GM19397 (cell line): ENCODE results near the gene MAP1B.

Source experiments
- ATAC-seq: cut with Tn5 transposase; IDR thresholded peaks from one replicate; pipeline ENCODE4 v1.9.1; 2021; ENCODE audit warnings: mild to moderate bottlenecking, moderate library complexity; ENCODE audit not compliant: unreplicated experiment

MAP1B gene

GRCh38 chr5:72188166-72188565 is 80.9 kb downstream of the MAP1B start:
- ATAC-seq: no peak

- no peak for ATAC-seq
Measured at GRCh38 chr5:72189146-72189545, 81.9 kb downstream of the MAP1B start.

DNA sequence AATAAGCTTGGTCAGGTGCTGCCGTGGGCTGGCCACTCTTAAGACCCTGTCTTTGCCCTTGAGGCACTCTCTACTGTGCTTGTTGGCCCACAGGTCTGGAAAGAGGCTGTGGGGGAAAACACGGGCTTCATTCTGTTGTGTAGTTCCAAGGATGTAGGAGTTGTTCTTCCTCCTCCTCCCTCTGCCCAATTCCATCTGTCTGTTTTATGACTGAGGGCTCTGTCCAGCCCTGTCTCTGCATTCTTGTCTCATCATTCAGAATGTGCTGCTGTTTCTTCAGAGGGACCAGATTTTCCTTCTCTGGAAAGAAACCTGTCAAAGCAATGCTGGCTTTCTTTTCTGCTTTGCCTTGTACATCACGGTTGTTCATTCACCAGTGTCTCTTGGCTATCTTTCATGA is 84.1 kb downstream of the MAP1B start:
- ATAC-seq: no peak

GRCh38 chr5:72194846-72195245 is 87.6 kb downstream of the MAP1B start:
- ATAC-seq: peak; percentile 93

DNA sequence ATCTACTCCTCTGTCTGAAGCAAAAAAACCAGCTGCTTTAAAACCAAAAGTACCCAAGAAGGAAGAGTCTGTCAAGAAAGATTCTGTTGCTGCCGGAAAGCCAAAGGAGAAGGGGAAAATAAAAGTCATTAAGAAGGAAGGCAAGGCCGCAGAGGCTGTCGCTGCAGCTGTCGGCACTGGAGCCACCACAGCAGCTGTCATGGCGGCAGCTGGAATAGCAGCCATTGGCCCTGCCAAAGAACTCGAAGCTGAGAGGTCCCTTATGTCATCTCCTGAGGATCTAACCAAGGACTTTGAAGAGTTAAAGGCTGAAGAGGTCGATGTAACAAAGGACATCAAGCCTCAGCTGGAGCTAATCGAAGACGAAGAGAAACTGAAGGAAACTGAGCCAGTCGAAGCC is 88.3 kb downstream of the MAP1B start:
- no peak for ATAC-seq

GRCh38 chr5:72197393-72197792 is 90.1 kb downstream of the MAP1B start:
- no peak for ATAC-seq

DNA sequence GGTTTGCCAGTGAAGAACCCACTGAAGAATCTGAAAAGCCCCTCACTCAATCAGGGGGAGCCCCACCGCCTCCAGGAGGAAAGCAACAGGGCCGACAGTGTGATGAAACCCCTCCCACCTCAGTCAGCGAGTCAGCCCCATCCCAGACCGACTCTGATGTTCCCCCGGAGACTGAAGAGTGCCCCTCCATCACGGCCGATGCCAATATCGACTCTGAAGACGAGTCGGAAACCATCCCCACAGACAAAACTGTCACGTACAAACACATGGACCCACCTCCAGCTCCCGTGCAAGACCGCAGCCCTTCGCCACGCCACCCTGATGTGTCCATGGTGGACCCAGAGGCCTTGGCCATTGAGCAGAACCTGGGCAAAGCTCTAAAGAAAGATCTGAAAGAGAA is 92.4 kb downstream of the MAP1B start:
- no peak for ATAC-seq

DNA sequence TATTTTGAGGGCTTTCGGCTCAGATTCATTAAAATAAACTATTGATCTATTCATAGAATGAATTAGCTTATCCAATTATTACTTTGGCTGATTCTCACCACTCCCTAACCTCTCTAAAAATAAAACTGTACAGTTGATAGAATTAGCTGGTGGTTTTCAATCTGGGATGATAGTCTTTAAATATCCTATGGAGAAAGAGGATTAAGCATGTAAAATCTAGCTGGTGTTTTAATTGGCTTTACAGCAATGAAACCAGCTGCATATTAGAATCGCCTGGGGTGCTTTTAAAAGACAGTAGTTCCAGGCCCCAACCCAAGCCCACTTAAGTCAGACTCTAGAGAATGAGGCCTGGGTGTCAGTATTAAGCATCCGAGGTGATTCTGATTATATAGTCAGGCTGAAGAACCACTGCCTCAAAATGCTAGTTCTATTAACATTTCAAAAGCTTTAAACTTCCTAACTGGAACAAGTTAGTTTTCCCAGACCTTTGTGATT is 95.1 kb downstream of the MAP1B start:
- no peak for ATAC-seq

GRCh38 chr5:72203251-72203845 is 96.1 kb downstream of the MAP1B start:
- ATAC-seq: no peak

DNA sequence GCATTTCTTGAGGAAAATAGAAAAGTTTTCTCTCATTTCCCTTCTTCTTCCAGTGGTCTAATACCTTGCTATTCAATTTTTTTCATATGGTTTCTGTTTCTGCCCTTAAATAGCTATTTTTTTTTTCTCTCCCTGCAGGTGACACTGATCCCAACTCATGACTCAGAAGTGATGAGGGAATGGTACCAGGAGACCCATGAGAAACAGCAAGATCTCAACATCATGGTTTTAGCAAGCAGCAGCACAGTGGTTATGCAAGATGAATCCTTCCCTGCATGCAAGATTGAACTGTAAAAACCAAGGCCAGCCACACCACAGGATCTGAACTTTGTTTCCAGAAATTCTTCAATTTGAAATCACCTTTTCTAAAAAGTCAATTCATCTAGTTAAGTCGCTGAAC is 97.7 kb downstream of the MAP1B start:
- no peak for ATAC-seq

GRCh38 chr5:72205431-72206009 is 98.2 kb downstream of the MAP1B start:
- no peak for ATAC-seq

DNA sequence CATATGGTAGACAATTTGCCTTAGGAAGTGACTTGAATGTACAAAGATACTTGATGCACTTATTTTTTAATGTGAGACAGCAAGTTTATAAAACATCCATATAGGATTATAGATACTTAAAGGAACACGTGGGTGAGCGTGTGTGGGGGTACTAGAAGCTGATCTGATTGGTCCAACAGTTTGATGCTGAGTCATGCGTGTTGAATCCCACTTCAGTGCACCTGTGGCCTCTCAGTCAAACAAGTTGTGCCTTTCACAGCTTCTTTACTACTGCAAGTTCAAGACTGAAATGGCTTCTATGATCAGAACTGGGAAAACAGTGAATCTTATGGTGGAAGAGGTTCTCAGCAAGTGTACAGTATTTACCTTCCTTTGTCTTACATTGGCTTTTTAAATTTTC is 98.9 kb downstream of the MAP1B start:
- no peak for ATAC-seq

DNA sequence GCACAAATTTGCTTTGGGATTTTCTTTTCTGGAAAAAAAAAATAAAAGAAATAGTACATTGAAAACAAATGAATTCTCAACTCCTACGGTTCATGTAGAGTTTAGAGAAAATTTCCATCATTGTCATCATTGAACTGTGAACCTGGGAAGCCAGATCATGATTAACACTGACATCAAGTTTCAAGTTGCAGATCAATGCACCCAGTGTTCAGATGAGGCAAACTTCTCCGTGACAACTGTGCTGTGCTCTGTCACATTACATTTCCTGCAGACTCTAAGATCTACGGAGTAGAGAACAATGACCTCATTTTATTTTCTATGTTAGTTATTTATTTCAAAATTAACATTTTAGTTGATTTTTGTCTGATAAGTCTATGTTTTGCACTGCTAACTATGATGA is 99.7 kb downstream of the MAP1B start:
- no peak for ATAC-seq

DNA sequence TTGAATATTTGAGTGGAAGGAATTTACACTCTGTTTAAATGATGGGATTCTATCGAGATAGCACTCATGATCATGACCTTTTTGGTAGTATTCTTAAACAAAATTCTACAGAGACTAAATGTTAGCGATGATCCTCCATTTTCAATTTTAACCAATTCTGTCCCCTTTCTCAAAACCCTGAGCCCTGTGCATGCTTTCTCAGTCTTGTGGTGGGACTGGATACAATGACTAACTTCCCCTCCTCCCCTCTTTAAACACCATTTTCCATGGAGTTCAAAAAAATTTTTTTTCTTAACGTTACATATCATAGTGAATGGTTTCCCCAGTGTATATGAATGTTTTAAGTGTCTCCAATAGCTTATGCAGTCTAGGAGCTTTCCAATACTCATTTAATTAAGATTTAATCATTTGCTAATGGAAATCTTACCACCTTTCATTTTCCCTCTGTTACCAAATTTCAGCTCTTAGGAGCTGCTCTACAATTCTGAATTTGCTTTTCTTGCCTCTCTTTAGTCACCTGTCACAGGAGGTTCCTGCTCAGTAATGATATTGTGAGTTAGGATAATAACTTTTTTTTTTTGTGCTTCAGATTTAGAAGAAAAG is 101.2 kb downstream of the MAP1B start:
- ATAC-seq: no peak

GRCh38 chr5:72209147-72210115 is 102.2 kb downstream of the MAP1B start:
- ATAC-seq: no peak

DNA sequence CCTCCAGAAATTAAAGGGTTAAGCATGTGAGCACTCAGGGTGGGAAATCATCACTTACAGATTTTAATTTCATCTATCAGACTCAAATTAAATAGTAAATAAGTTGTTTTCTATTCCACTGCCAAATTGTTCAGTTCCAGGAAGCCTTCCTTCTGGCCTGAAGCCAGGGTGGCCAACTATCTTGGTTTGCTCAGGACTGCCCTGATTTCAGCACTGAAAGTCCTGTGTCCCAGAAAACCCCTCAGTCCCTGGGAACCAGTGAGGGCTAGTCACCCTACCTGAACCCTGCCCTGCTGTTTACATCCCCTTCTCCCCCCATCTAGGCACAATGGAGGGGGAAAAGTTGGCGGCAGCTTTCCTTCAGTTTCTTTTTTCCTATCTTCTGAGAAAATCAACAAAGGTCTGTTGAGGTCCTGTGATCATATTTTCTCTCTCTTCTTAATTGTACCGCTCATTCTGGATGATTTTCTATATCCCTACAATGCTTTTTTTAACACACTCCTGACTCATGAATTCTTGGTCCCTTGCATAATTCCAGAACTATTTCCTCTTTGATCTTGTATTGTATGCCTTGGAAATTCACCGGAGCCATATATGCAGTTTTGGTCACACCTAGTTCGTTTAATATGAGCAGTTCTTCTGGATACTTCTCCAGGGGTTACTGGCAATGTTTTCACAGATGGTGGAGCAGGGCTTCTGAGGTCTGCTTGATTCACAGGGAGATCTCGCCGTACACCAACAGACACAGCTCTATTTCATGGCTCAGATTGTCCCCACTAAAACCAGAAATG is 103.8 kb downstream of the MAP1B start:
- ATAC-seq: no peak

GRCh38 chr5:72212171-72212570 is 104.9 kb downstream of the MAP1B start:
- no peak for ATAC-seq

DNA sequence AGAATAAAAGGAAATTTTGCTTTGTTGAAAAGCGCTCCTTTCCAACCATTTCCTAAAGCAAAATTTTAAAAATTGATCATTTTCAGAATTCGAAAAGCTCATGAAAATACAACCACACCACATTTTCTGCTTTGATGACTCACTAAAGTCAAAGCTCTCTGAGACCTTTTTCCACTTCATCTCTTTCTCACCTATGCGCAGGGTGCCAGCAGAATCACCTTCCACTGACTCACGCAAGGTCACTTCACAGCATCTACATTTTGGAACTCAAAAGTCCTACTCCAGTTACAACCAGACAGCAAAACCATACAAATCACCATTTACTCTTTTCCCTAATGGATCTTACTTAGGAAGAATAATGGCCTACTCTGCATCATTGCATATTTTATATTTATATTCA is 106.2 kb downstream of the MAP1B start:
- no peak for ATAC-seq

GRCh38 chr5:72214168-72214567 is 106.9 kb downstream of the MAP1B start:
- ATAC-seq: no peak

GRCh38 chr5:72216756-72217155 is 109.5 kb downstream of the MAP1B start:
- ATAC-seq: no peak

GRCh38 chr5:72221099-72221498 is 113.8 kb downstream of the MAP1B start:
- ATAC-seq: no peak
